ENCODE results near the gene SLC2A9. TPM values are rescaled to one million over a fixed set of nuclear protein-coding genes. Genes with fewer than 3 reads are reported as not detected.

Gene SLC2A9
- total RNA-seq, 2 donors from 2014 or later, result 9.8 to 15.3 TPM

DNA sequence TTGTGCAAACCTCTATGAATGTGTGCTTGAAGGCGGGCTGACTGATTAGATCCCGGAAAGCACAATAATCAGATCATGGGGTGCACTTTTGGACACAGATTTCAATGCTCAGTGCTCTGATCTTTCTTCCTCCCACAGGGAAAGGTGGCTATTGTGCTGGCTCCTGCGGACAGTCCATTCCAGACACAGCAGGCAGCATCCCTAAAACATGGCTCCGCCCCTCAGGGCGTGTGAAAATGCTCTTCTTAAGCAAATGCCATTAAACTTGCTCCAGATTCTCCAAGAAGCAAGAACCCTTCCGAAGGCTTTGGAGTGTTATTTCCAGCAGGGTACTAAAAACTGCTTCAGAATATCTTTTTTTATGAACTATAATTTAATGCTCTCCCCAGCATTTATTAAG is 100.0 kb downstream of the SLC2A9 start:
- no peaks in the 10 kb centered on the region for H3K36me3 ChIP-seq
- H3K4me1 ChIP-seq (replicated peaks), result no peaks in the 10 kb centered on the region
- intact Hi-C loops (cut with DNase I), result no loop called here
- DNase-seq (ENCODE audit: low spot score), result no peak
- TF ChIP-seq POLR2A (IDR thresholded peaks at IDR 0.05), result no peak
- TF ChIP-seq, protein P1, sequence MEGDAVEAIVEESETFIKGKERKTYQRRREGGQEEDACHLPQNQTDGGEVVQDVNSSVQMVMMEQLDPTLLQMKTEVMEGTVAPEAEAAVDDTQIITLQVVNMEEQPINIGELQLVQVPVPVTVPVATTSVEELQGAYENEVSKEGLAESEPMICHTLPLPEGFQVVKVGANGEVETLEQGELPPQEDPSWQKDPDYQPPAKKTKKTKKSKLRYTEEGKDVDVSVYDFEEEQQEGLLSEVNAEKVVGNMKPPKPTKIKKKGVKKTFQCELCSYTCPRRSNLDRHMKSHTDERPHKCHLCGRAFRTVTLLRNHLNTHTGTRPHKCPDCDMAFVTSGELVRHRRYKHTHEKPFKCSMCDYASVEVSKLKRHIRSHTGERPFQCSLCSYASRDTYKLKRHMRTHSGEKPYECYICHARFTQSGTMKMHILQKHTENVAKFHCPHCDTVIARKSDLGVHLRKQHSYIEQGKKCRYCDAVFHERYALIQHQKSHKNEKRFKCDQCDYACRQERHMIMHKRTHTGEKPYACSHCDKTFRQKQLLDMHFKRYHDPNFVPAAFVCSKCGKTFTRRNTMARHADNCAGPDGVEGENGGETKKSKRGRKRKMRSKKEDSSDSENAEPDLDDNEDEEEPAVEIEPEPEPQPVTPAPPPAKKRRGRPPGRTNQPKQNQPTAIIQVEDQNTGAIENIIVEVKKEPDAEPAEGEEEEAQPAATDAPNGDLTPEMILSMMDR (IDR thresholded peaks at IDR 0.05), result no peak
- TF ChIP-seq POLR2AphosphoS5 (IDR thresholded peaks at IDR 0.05), result no peak
- H3K27ac ChIP-seq, result no peak overlapping the region
- no peaks in the 10 kb centered on the region for H3K27me3 ChIP-seq (replicated peaks; ENCODE audit: insufficient read depth)
- H3K4me3 ChIP-seq, result no peak overlapping the region
- no peaks in the 10 kb centered on the region for H3K9me3 ChIP-seq
- WGBS, result 66% methylated on average over 6 of the region's 6 CpGs

DNA sequence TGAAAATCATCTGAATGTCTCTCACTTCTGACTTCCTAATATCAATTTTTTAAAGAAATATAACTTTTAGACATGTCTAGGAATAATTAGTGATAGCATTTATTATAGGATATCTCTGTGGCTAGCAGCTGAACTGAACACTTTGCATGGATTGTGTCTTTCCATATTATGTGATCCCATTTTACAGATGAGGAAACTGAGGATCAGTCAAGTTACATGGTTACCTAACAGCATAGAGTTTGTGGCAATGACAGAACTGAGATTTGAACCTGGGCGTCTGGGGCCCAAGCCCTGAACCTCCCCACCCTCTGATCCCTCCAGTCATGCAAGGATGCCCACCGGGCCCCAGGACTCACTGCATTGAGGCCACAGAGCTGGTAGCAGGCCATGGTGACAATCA is 101.3 kb downstream of the SLC2A9 start:
- Histone ChIP-seq H3K4me1 (replicated peaks) (no peaks in the 10 kb centered on the region), H3K4me3 (no peak overlapping the region), H3K27ac (no peak overlapping the region), H3K9me3 (no peaks in the 10 kb centered on the region), H3K36me3 (no peaks in the 10 kb centered on the region), H3K27me3 (replicated peaks; ENCODE audit: insufficient read depth) (no peaks in the 10 kb centered on the region)
- intact Hi-C loops (cut with DNase I), result no loop called here
- no peak for TF ChIP-seq POLR2AphosphoS5 (IDR thresholded peaks at IDR 0.05)
- TF ChIP-seq, protein P1 (IDR thresholded peaks at IDR 0.05), result no peak
- no peak for TF ChIP-seq POLR2A (IDR thresholded peaks at IDR 0.05)
- DNase-seq (ENCODE audit: low spot score), result no peak
- WGBS, result 100% methylated on average over 2 of the region's 2 CpGs

DNA sequence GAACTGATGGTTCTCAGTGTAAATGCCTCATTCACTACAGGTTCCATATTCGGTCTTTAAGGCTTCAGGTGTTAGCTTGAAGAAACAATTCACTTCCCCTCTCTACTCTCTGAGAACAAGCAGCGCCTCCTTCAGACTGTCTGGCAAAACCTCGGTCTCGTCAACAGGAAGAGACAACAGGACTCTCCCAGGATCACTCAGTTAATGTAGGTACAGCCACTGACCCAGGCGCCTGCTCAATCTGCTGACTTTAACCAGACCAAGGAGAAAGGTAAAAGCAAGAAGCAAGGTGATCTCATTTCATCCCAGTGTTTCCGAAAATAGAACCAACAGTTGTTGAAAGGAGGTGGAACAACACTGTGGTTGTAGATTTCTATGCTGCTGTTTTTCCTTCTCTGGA is 102.2 kb downstream of the SLC2A9 start:
- Histone ChIP-seq H3K9me3 (no peaks in the 10 kb centered on the region), H3K27ac (no peak overlapping the region), H3K27me3 (replicated peaks; ENCODE audit: insufficient read depth) (no peaks in the 10 kb centered on the region), H3K4me3 (no peak overlapping the region), H3K36me3 (no peaks in the 10 kb centered on the region), H3K4me1 (replicated peaks) (no peaks in the 10 kb centered on the region)
- WGBS, result 92% methylated on average over 6 of the region's 6 CpGs
- intact Hi-C loops (cut with DNase I), result no loop called here
- TF ChIP-seq, protein P1 (IDR thresholded peaks at IDR 0.05), result no peak
- TF ChIP-seq POLR2AphosphoS5 (IDR thresholded peaks at IDR 0.05), result no peak
- TF ChIP-seq POLR2A (IDR thresholded peaks at IDR 0.05), result no peak
- no peak for DNase-seq (ENCODE audit: low spot score)

DNA sequence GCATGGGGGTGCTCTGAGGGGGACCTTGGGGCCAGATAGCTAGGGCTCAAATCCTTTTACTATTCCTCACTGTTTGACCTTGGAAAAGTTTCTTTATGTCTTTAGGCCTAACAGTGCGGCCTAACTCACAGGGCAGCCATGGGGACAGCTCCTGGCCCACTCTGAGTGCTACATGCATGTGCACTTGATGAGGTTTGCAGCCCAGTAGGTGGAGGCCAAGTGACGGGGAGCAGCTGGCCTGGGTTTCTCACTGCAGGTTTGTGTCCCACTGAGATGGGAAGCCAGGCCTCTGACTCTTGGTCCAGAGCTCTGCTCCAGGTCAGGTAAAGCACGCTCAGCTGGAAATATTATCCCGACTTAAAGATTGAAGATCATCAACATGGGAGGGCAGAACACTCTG is 102.8 kb downstream of the SLC2A9 start:
- no peak for DNase-seq (ENCODE audit: low spot score)
- intact Hi-C loops (cut with DNase I), result no loop called here
- WGBS, result 91% methylated on average over 3 of the region's 4 CpGs
- no peaks in the 10 kb centered on the region for H3K4me1 ChIP-seq (replicated peaks)
- no peak overlapping the region for H3K27ac ChIP-seq
- no peaks in the 10 kb centered on the region for H3K27me3 ChIP-seq (replicated peaks; ENCODE audit: insufficient read depth)
- no peaks in the 10 kb centered on the region for H3K9me3 ChIP-seq
- no peak overlapping the region for H3K4me3 ChIP-seq
- no peaks in the 10 kb centered on the region for H3K36me3 ChIP-seq
- TF ChIP-seq POLR2A (IDR thresholded peaks at IDR 0.05), result no peak
- TF ChIP-seq, protein P1 (IDR thresholded peaks at IDR 0.05), result no peak
- TF ChIP-seq POLR2AphosphoS5 (IDR thresholded peaks at IDR 0.05), result no peak

DNA sequence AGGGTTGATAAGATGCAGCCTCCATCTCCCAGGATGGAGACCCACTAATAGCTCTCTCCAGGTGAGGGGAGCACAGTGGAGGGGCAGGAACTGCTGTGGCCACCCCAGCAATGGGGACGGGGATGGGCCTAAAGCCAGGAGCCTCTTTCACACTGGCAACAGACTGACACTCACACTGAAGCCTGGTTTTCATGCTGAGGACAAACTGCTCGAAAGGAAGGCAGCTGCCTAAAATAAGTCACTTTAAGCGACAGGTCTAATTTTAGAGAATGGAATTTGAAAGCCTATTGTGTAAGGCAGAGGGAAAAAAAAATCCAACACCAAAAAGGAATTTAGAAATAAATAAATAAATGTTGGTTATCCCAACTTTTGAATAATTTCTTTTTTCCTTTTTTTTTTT is 104.4 kb downstream of the SLC2A9 start:
- DNase-seq (ENCODE audit: low spot score), result no peak
- intact Hi-C loops (cut with DNase I), result no loop called here
- TF ChIP-seq, protein P1 (IDR thresholded peaks at IDR 0.05), result no peak
- TF ChIP-seq POLR2A (IDR thresholded peaks at IDR 0.05) (no peak), POLR2AphosphoS5 (IDR thresholded peaks at IDR 0.05) (no peak)
- Histone ChIP-seq H3K9me3 (no peaks in the 10 kb centered on the region), H3K4me3 (no peak overlapping the region), H3K27ac (no peak overlapping the region), H3K4me1 (replicated peaks) (no peaks in the 10 kb centered on the region), H3K27me3 (replicated peaks; ENCODE audit: insufficient read depth) (no peaks in the 10 kb centered on the region), H3K36me3 (no peaks in the 10 kb centered on the region)
- WGBS, result 86% methylated on average over 3 of the region's 3 CpGs
